NCI-H510A (cell line): Measurements from ENCODE around the gene HMBS.
A peak's percentile ranks its signal among the peaks of the same experiment; 100 is the strongest.
"Not testable (repeated sequence)": the region's sequence is repeated elsewhere in the genome, so short reads cannot be mapped to it uniquely, and the experiment has no call there.

Source experiments
- DNase-seq: peaks from one replicate; lab custom pipeline; 2025; lab: John Stamatoyannopoulos, UW

HMBS gene

GRCh38 chr11:119100994-119101758 lies 16.5 kb downstream of the HMBS start:
- DNase-seq = no peak

GRCh38 chr11:119101759-119102423 lies 17.2 kb downstream of the HMBS start, which contains the start of gene DPAGT1:
DPAGT1 (minus strand) TSS chr11:119101853; CDS start chr11:119101655, 198 bp downstream.
- DNase-seq = peak; percentile 92

- DNase-seq = not testable (repeated sequence)
Observed at GRCh38 chr11:119103161-119103664, 18.5 kb downstream of the HMBS start.

- no peak for DNase-seq
Observed at GRCh38 chr11:119103793-119104192, 19.1 kb downstream of the HMBS start.

GRCh38 chr11:119106564-119107537 lies 22.2 kb downstream of the HMBS start, which contains the start of gene C2CD2L:
C2CD2L (plus strand) TSS chr11:119107344; CDS start chr11:119107742, 398 bp downstream.
- DNase-seq = peak; percentile 94

- DNase-seq = no peak
Observed at GRCh38 chr11:119107538-119108145, 23.0 kb downstream of the HMBS start.

- DNase-seq = no peak
Observed at GRCh38 chr11:119108146-119108856, 23.6 kb downstream of the HMBS start.

GRCh38 chr11:119108857-119109221 lies 24.2 kb downstream of the HMBS start:
- DNase-seq = no peak

GRCh38 chr11:119109843-119110242 lies 25.2 kb downstream of the HMBS start:
- no peak for DNase-seq

GRCh38 chr11:119110439-119110838 lies 25.8 kb downstream of the HMBS start:
- no peak for DNase-seq

- no peak for DNase-seq
Observed at GRCh38 chr11:119111361-119111925, 26.8 kb downstream of the HMBS start.

GRCh38 chr11:119112314-119113020 lies 27.8 kb downstream of the HMBS start:
- no peak for DNase-seq

- DNase-seq = no peak
Observed at GRCh38 chr11:119113716-119114115, 29.0 kb downstream of the HMBS start.

GRCh38 chr11:119114351-119114750 lies 29.7 kb downstream of the HMBS start:
- no peak for DNase-seq

- DNase-seq = no peak
Observed at GRCh38 chr11:119115484-119116234, 31.0 kb downstream of the HMBS start.

- no peak for DNase-seq
Observed at GRCh38 chr11:119116235-119116594, 31.5 kb downstream of the HMBS start.

GRCh38 chr11:119116601-119117000 lies 31.9 kb downstream of the HMBS start:
- no peak for DNase-seq

- no peak for DNase-seq
Observed at GRCh38 chr11:119117004-119117706, 32.5 kb downstream of the HMBS start.

GRCh38 chr11:119118227-119118626 lies 33.5 kb downstream of the HMBS start:
- DNase-seq = no peak
